Left lung (tissue), 10 donors: ENCODE results near the gene CNKSR2. TPM values are rescaled to one million over a fixed set of nuclear protein-coding genes. Genes with fewer than 3 reads are reported as not detected.
"Not testable (repeated sequence)": the region's sequence is repeated elsewhere in the genome, so short reads cannot be mapped to it uniquely, and the experiment has no call there.

ENCODE experiments used
- ATAC-seq: fragments of 200-7000 bp; cut with Tn5 transposase; one replicate; pipeline ENCODE4 v1.9.1; 2020; ENCODE audit warnings: moderate library complexity
- DNase-seq, 4 donors: peaks; one replicate each; pipeline ENCODE4 v3.0.0-alpha.2; 2013 to 2020
- H3K27ac ChIP-seq, 2 donors: fragments of 200-600 bp; sonication (generic) in 1 of 2; one replicate each; pipeline versions ENCODE4 v1.5.0 to v1.8.0; 2020 to 2021
- H3K27me3 ChIP-seq, 2 donors: fragments of 200-600 bp; sonication (generic) in 1 of 2; one replicate each; pipeline versions ENCODE4 v1.5.0 to v1.8.0; 2020 to 2021
- H3K36me3 ChIP-seq, 2 donors: fragments of 200-600 bp; sonication (generic) in 1 of 2; one replicate each; pipeline versions ENCODE4 v1.5.0 to v1.8.0; 2020 to 2021
- H3K4me1 ChIP-seq, 2 donors: fragments of 200-600 bp; one replicate each; pipeline ENCODE4 v1.8.0; 2021
- H3K4me3 ChIP-seq, 2 donors: fragments of 200-600 bp; sonication (generic) in 1 of 2; one replicate each; pipeline versions ENCODE4 v1.5.0 to v1.8.0; 2020 to 2021; ENCODE audit warnings: mild to moderate bottlenecking in 1 of 2
- H3K9me3 ChIP-seq, 2 donors: fragments of 200-600 bp; sonication (generic) in 1 of 2; one replicate each; pipeline versions ENCODE4 v1.5.0 to v1.8.0; 2020 to 2021
- CTCF ChIP-seq, 2 donors: fragments of 200-600 bp; sonication (generic) in 1 of 2; IDR thresholded peaks; one replicate each; pipeline versions ENCODE4 v1.5.0 to v1.8.0; 2021; ENCODE audit warnings: antibody characterized with exemption in 2 of 2
- intact Hi-C, 2 donors: fragments of 100-400 bp; cut with DNase I; formaldehyde crosslinking; loops; one replicate each; pipeline versions ENCODE4 v1.11.2 to v1.14.2; 2022
- polyA plus RNA-seq, 6 donors: library from polyadenylated mRNA; unstranded; fragments of 120-200 nt; gene quantifications; one replicate each; pipeline ENCODE4 v1.2.1, GENCODE V29; 2013; ENCODE audit not compliant: insufficient read length in 6 of 6
- total RNA-seq, 2 donors: library from RNA; stranded (reverse); fragmentation: NEBNext Ultra II Directional; extraction: Animal tissue kit (Norgen Biotek cat#: 25700); gene quantifications; one replicate each; pipeline ENCODE4 v1.2.1, GENCODE V29; 2021
- donor health status: DM: no; HTN: yes; CAD: no.
- donor health status: DM: no; HTN: no; CAD: no.

CNKSR2 gene
- total and polyA plus RNA-seq, 8 donors, result 3.8 to 14.9 (median 9.8) TPM

- ATAC-seq, result no peak
- TF ChIP-seq CTCF (IDR thresholded peaks at IDR 0.05), result no peak
- H3K27ac ChIP-seq, result no peak overlapping the region
- no peak for DNase-seq
- H3K4me1 ChIP-seq, result no peaks in the 10 kb centered on the region
- intact Hi-C loops, result no loop called here
- no peak overlapping the region for H3K4me3 ChIP-seq
- no peaks in the 10 kb centered on the region for H3K36me3 ChIP-seq
- H3K27me3 ChIP-seq, result no peaks in the 10 kb centered on the region
- H3K9me3 ChIP-seq, result no peaks in the 10 kb centered on the region
These were observed 83.5 kb downstream of the CNKSR2 start for GRCh38 chrX:21457718-21458117.

GRCh38 chrX:21469071-21469470 is 94.9 kb downstream of the CNKSR2 start:
- Histone ChIP-seq H3K36me3 (no peaks in the 10 kb centered on the region), H3K4me3 (no peak overlapping the region), H3K27me3 (no peaks in the 10 kb centered on the region), H3K9me3 (no peaks in the 10 kb centered on the region), H3K27ac (no peak overlapping the region), H3K4me1 (no peaks in the 10 kb centered on the region)
- no peak for TF ChIP-seq CTCF (IDR thresholded peaks at IDR 0.05)
- DNase-seq, result peak in 1 of 4 donors; percentile 34
- intact Hi-C loops, result no loop called here
- ATAC-seq, result no peak

GRCh38 chrX:21476909-21477308 is 102.7 kb downstream of the CNKSR2 start:
- no peaks in the 10 kb centered on the region for H3K4me1 ChIP-seq
- no peak overlapping the region for H3K27ac ChIP-seq
- no peaks in the 10 kb centered on the region for H3K9me3 ChIP-seq
- H3K36me3 ChIP-seq, result no peaks in the 10 kb centered on the region
- H3K27me3 ChIP-seq, result no peaks in the 10 kb centered on the region
- TF ChIP-seq CTCF (IDR thresholded peaks at IDR 0.05), result no peak
- intact Hi-C loops, result no loop called here
- DNase-seq (no peak), ATAC-seq (no peak)
- H3K4me3 ChIP-seq, result no peak overlapping the region

GRCh38 chrX:21479695-21480270 is 105.6 kb downstream of the CNKSR2 start:
- Histone ChIP-seq H3K4me1 (no peaks in the 10 kb centered on the region), H3K9me3 (no peaks in the 10 kb centered on the region), H3K27me3 (no peaks in the 10 kb centered on the region), H3K4me3 (no peak overlapping the region), H3K27ac (no peak overlapping the region), H3K36me3 (no peaks in the 10 kb centered on the region)
- DNase-seq (peak in 2 of 4 donors; percentile 42 to 59), ATAC-seq (peak; percentile 87)
- intact Hi-C loops, result no loop called here
- TF ChIP-seq CTCF (IDR thresholded peaks at IDR 0.05), result peak; percentile 12 to 44

GRCh38 chrX:21481761-21482160 is 107.5 kb downstream of the CNKSR2 start:
- no peaks in the 10 kb centered on the region for H3K9me3 ChIP-seq
- no peaks in the 10 kb centered on the region for H3K27me3 ChIP-seq
- DNase-seq (no peak), ATAC-seq (no peak)
- no peak for TF ChIP-seq CTCF (IDR thresholded peaks at IDR 0.05)
- no peaks in the 10 kb centered on the region for H3K4me1 ChIP-seq
- H3K36me3 ChIP-seq, result no peaks in the 10 kb centered on the region
- no peak overlapping the region for H3K27ac ChIP-seq
- intact Hi-C loops, result no loop called here
- H3K4me3 ChIP-seq, result no peak overlapping the region

GRCh38 chrX:21484051-21484450 is 109.8 kb downstream of the CNKSR2 start:
- ATAC-seq, H3K27me3 ChIP-seq, DNase-seq, H3K36me3 ChIP-seq, H3K9me3 ChIP-seq, H3K4me3 ChIP-seq, H3K4me1 ChIP-seq, H3K27ac ChIP-seq, intact Hi-C loops: not testable (repeated sequence)
